ENCODE results near the gene CCDC3.

GRCh38 chr10:12950583-12951128 lies 50.9 kb downstream of the CCDC3 start:
- TF ChIP-seq CTCF (IDR thresholded peaks at IDR 0.05; ENCODE audit: poor library complexity, severe bottlenecking) (no peak), MXI1 (conservative IDR thresholded peaks at IDR 0.05; ENCODE audit: poor library complexity, severe bottlenecking) (no peak), SMC3 (conservative IDR thresholded peaks at IDR 0.05; ENCODE audit: poor library complexity) (no peak), TAF1 (IDR thresholded peaks at IDR 0.05; ENCODE audit: low read depth) (no peak), RAD21 (conservative IDR thresholded peaks at IDR 0.05) (no peak)

All from neural cell (in vitro differentiated cells).